ENCODE measurements around the gene ANK3.
A peak's percentile ranks its signal among the peaks of the same experiment; 100 is the strongest.
"Not testable (repeated sequence)": the region's sequence is repeated elsewhere in the genome, so short reads cannot be mapped to it uniquely, and the experiment has no call there.

Gene ANK3

DNA sequence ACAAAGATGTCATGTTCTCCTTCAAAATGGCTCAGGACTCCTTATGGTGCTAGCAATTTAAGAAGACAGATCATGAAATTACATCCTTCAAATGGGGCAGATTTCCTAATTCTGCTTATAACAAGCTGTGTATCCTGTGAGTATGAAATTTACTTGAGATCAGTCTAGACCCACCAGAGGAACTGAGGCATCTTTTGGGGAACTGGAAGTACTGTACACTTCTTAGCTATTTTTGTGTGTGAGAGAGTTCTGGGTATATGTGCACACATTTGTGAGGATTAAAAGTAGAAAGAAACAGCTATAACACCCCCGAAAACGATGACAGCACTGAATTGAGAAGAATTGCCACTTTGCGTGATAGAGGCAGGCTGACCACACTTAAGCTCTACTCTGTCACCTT is 296.4 kb downstream of the ANK3 start:
- no peak for DNase-seq (ENCODE audit: low spot score)

DNA sequence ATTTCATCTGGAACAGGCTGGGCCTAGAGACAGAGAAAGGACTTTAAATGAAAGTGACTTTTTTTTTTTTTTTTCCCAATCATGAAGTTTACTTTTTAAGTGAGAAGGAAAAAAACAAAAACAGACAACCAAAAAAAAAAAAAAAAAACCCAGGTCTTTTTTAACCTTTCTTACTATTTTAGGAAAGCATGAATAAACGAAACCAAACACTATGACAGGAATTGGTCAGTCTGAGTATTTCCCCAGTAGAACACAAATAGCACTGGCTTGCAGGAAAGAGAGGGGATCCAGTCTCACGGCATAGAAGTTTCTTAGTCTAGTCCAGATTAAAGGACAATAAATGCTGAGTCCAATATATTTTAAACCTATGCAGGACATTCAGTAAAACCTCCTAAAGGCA is 302.8 kb downstream of the ANK3 start:
- no peak for DNase-seq (ENCODE audit: low spot score)

GRCh38 chr10:60086421-60086820 is 303.3 kb downstream of the ANK3 start:
- DNase-seq (ENCODE audit: low spot score): no peak

DNA sequence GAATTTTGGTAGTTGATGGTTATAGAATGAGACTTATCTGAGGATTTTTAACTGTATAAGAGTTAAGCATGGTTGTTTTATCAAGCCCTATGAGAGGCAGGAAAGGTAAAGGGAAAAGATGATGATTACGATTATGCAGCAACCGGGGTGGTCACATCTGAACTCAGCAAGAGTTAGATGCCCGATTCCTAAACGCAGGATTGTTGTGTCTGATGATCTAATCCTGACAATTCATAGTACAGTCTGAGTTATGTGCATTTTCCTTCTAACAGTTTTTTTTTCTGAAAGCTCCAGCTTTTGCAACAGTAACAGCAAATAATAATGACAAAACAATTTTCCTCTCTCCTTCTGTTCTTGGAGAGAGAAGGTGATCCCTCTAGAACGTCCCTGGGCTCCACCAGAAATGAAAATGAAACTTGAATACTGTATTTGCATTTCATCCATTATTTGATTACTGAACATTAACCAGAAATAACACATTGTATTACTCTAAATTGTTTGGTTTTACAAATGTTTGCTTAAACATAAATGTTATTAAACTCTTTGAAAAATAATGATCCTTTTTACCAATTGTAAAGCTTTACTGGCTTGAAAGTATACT is 306.8 kb downstream of the ANK3 start:
- DNase-seq (ENCODE audit: low spot score): no peak

DNA sequence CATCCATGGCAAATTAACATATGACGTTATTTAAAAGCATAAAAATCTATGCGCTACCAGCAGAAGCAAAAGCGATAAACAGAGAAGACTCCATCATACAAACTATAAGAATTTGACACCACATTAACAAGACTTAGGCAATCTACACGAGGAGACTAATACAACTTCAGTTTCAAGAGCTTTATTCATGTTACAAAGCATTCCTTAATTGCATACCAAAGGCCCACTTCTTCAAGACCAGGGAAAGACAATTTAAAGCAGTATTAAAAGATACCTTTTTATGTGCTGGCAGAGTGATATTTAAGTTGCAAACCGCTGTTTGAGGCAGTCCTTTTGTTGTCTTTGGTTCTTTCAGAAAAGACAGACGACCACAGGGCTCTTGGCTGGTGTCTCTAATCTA is 307.3 kb downstream of the ANK3 start:
- DNase-seq (ENCODE audit: low spot score): no peak

DNA sequence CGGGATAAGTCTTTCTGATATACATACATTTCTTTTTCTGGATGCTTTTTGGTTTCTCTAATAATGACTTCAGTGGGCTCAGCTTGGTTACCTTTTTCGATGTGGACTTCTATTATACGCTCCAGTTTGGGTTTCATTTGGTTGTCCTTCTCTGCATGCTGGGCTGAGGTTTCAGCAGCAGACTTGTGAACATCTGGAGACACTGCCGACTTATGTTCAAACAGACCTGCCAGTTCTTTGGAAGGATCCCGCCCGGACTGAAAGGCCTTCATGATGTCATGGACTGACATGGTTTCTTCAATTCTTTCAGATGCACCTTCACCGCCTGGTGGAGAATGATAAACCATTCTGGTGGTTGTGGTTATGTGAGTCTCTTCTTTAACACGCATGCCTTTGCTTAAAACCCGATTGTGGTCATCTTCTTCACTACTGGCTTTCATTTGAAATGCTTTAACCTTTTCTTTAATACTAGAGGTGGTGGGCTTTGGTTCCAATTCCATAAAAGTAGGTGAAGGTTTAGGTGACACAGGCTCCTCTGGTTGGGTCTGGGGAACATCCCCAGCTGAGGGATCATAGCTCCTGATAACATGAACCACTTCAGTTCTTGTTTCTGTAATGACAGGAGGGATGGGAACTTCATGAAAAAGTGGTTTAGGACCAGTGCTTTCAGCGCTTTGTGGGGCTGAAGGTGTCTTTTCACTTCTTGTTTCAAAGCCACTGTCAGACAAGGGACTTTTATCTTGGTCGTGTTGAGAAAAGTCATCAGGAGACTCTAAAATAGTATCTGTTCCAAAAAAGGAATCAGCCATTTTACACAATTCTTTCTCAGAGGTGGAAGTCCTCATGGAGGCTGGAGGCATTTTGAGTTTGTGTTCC is 315.7 kb downstream of the ANK3 start:
- no peak for DNase-seq (ENCODE audit: low spot score)

DNA sequence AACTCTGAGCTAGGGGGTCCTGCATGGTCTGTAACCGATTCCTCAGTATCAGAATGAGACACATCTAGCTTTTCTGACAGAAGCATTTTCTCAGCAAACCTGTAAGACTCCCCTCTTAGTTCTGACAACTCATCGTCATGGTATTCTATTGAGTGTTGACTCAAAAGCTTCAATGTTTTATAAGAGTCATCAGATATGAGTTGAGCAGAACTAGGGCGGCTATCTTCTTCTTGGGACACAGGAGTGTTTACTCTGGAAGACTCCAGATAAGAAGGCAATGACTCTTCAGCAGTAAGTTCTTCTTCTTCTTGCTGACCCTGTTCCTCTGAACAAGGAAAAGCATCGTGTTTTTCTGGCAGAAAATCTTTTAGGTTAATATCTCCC is 316.3 kb downstream of the ANK3 start:
- DNase-seq (ENCODE audit: low spot score): no peak

- no peak for DNase-seq (ENCODE audit: low spot score)
These were observed 320.4 kb downstream of the ANK3 start for GRCh38 chr10:60069311-60069710.

DNA sequence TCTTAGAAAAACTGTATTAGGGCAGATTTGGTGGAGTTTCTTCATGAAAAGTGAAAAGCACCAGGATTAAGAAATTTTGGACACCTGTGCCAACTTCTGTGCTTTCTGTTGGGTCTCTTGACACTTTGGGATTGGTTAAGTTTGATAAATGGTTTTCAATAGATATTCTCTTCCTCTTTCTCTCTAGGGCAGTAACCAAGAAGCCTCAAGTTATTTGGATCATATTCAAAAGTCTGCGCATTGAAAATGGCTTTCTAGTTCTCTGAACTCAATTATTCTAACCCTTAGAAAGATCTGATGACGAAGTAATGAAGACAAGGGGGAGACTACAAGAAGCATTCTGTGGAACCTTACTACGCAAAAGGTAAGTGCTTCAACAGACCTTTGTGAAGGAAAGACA is 339.3 kb downstream of the ANK3 start:
- DNase-seq (ENCODE audit: low spot score): no peak

- DNase-seq (ENCODE audit: low spot score): no peak
These were observed 341.6 kb downstream of the ANK3 start for GRCh38 chr10:60048091-60048501.

- DNase-seq (ENCODE audit: low spot score): no peak
These were observed 344.1 kb downstream of the ANK3 start for GRCh38 chr10:60045571-60045970.

- no peak for DNase-seq (ENCODE audit: low spot score)
These were observed 344.7 kb downstream of the ANK3 start for GRCh38 chr10:60044971-60045370.

GRCh38 chr10:60044242-60044641 is 345.4 kb downstream of the ANK3 start:
- DNase-seq (ENCODE audit: low spot score): no peak

- DNase-seq (ENCODE audit: low spot score): no peak
These were observed 346.0 kb downstream of the ANK3 start for GRCh38 chr10:60043561-60044241.

DNA sequence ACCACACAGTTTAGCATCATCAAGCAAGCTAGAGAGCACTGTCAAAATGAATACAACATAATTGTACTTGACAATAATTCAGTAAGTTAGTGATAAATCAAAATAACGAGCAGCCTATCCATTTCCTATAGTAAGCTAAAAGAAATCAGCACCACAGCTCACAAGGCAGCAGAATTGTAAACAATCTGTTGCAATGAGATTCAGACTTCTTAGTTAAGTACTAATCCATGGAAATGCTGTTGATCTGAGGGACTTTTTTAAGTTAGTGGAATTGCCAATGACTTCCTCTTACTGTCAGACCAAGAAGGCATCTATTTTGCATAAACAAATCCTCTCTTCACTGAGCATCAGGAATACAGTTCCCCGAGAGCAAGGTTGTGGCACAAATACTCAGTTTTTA is 346.8 kb downstream of the ANK3 start:
- DNase-seq (ENCODE audit: low spot score): no peak

- no peak for DNase-seq (ENCODE audit: low spot score)
These were observed 347.4 kb downstream of the ANK3 start for GRCh38 chr10:60042262-60042661.

DNA sequence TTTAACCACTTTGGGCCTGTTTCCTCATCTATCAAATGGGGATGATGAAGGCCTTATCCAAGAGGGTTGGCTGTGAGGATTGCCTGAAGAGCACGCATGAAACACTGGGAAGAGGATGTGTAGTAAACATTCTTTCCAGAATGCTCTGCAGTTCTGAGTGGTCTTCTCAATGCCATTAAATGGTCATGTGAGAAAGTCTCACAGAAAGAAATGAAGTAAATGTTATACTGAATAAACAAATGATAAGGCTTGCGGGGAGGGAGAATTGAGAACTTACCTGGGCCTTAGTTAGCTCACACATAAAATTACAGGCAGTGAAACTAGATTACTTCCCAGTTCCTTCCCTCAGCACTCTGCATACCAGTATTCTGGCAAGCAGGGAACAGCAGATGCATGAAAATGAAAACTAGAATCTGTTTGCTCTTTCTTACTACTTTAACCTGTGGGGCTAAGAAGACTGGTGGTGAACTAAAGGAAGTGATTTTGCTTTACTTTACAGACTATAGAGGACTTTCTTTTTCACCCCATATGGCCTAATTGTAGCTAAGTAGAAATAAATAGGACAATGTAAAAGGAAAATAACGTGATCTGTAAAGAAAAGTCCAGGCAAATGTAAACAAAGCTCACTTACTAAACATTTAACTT is 348.1 kb downstream of the ANK3 start:
- no peak for DNase-seq (ENCODE audit: low spot score)

- DNase-seq (ENCODE audit: low spot score): no peak
These were observed 349.5 kb downstream of the ANK3 start for GRCh38 chr10:60040014-60040662.

DNA sequence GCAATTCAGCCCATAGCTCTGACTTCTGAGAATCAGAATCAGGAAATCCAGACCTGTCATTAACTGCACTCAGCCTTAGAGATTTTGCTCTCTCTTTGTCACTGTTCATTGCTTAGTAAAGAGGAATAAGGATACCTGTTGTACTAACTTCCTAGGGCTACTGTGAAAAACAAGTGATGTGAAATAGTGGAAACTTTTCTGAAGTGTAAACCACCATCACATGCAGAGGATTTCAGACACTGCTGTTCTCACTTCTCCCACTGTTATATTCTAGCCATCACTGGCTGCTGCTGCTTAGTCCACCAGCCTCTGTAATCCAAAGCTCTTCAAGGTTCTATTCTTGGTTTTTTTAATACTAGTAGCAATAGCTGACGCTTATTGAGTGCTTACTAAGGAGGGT is 353.7 kb downstream of the ANK3 start:
- no peak for DNase-seq (ENCODE audit: low spot score)

DNA sequence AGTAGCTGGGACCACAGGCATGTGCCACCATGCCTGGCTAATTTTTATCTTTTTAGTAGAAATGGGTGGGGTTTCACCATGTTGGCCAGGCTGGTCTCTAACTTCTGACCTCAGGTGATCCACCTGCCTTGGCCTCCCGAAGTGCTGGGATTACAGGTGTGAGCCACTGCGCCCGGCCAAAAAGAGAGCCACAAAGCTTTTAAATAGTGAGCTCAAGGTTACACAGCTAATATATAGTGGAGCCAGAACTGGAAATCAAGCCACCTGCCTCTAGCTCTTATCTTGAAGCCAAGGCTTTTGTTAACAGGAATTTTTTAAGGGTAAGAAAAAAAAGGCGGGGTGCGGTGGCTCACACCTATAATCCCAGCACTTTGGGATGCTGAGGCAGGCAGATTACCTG is 354.3 kb downstream of the ANK3 start:
- not testable (repeated sequence) for DNase-seq (ENCODE audit: low spot score)

- peak; percentile 67 for DNase-seq (ENCODE audit: low spot score)
These were observed 357.0 kb downstream of the ANK3 start for GRCh38 chr10:60032723-60033122.

DNA sequence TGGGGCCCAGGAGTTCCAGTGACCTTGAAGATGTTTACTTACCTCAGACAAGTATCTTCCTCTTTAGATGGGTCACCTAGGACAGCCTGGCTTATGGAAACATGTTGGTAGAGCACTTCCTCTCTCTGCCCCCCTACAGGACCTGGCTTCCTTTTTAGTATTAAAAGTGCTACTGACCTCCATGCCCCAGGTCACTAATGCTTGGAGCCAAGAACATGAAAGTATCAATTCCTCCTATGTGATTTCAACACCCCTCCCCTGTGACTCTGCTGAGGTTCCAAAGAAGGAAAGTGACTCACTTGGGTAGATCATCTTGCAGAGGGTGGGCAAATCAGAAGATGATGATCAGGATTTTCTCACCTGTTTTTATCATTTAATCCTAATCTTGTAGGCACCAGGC is 358.0 kb downstream of the ANK3 start:
- no peak for DNase-seq (ENCODE audit: low spot score)

All from activated CD4-positive, alpha-beta T cell treated with anti-CD3 and anti-CD28 coated beads, Interleukin-2, Interleukin-4, amounts not matched to agents 100 ng/mL and 50 ng/mL, durations not matched to agents 16 hours and 8 hours (primary cell).